Left ventricle myocardium inferior (tissue), 1 donor: Measurements from ENCODE around the gene MEIKIN. TPM values are rescaled to one million over a fixed set of nuclear protein-coding genes. Genes with fewer than 3 reads are reported as not detected.
"Not testable (repeated sequence)": the region's sequence is repeated elsewhere in the genome, so short reads cannot be mapped to it uniquely, and the experiment has no call there.

Experiments used
- DNase-seq: peaks from one replicate; pipeline ENCODE4 v3.0.0-alpha.2; 2020
- H3K27ac ChIP-seq: fragments of 200-600 bp; replicated peaks from 2 replicates; pipeline ENCODE4 v1.8.0; 2021
- H3K27me3 ChIP-seq: fragments of 200-600 bp; 2 replicates; pipeline ENCODE4 v1.8.0; 2021; ENCODE audit warnings: low read depth
- H3K36me3 ChIP-seq: fragments of 200-600 bp; 2 replicates; pipeline ENCODE4 v1.8.0; 2021
- H3K4me1 ChIP-seq: fragments of 200-600 bp; 2 replicates; pipeline ENCODE4 v1.8.0; 2021
- H3K4me3 ChIP-seq: fragments of 200-600 bp; 2 replicates; pipeline ENCODE4 v1.8.0; 2021; ENCODE audit warnings: mild to moderate bottlenecking, moderate library complexity
- H3K9me3 ChIP-seq: fragments of 200-600 bp; replicated peaks from 2 replicates; pipeline ENCODE4 v1.8.0; 2021
- CTCF ChIP-seq: fragments of 200-600 bp; IDR thresholded peaks from 2 replicates; pipeline ENCODE4 v1.8.0; 2021; ENCODE audit warnings: antibody characterized with exemption, mild to moderate bottlenecking, borderline replicate concordance
- intact Hi-C: fragments of 100-400 bp; cut with micrococcal nuclease; formaldehyde crosslinking; loops from one replicate; pipeline ENCODE4 v1.11.0; 2022
- total RNA-seq: library from RNA; stranded (reverse); fragmentation: NEBNext Ultra II Directional; extraction: Animal tissue kit (Norgen Biotek cat#: 25700); gene quantifications from one replicate; pipeline ENCODE4 v1.2.1, GENCODE V29; 2021
- donor health status: DM: no; HTN: yes; CAD: no; lungs with severe emphysema.

Gene MEIKIN
- total RNA-seq, 1 donor from 2014 or later, result not detected

GRCh38 chr5:131786036-131786435 is 159.4 kb downstream of the MEIKIN start:
- TF ChIP-seq CTCF, result no peak
- Histone ChIP-seq H3K4me1 (peaks cover 72% of the 10 kb centered on the region), H3K4me3 (no peak overlapping the region), H3K36me3 (no peaks in the 10 kb centered on the region), H3K9me3 (no peaks in the 10 kb centered on the region), H3K27me3 (no peaks in the 10 kb centered on the region), H3K27ac (peak overlapping the region; percentile 6)
- intact Hi-C loops, result no loop called here
- DNase-seq, result no peak

GRCh38 chr5:131783874-131784273 is 161.6 kb downstream of the MEIKIN start:
- no peak overlapping the region for H3K4me3 ChIP-seq
- no peaks in the 10 kb centered on the region for H3K9me3 ChIP-seq
- H3K36me3 ChIP-seq, result no peaks in the 10 kb centered on the region
- H3K27ac ChIP-seq, result no peak overlapping the region
- intact Hi-C loops, result no loop called here
- no peaks in the 10 kb centered on the region for H3K27me3 ChIP-seq
- no peak for TF ChIP-seq CTCF
- peaks cover 68% of the 10 kb centered on the region for H3K4me1 ChIP-seq
- DNase-seq, result no peak

GRCh38 chr5:131783357-131783756 is 162.1 kb downstream of the MEIKIN start:
- no peak for DNase-seq
- no peaks in the 10 kb centered on the region for H3K36me3 ChIP-seq
- no peaks in the 10 kb centered on the region for H3K27me3 ChIP-seq
- peaks cover 63% of the 10 kb centered on the region for H3K4me1 ChIP-seq
- no peak overlapping the region for H3K27ac ChIP-seq
- no peak overlapping the region for H3K4me3 ChIP-seq
- H3K9me3 ChIP-seq, result no peaks in the 10 kb centered on the region
- intact Hi-C loops, result no loop called here
- no peak for TF ChIP-seq CTCF

- no peak overlapping the region for H3K4me3 ChIP-seq
- no peak for DNase-seq
- intact Hi-C loops, result no loop called here
- H3K27ac ChIP-seq, result no peak overlapping the region
- H3K9me3 ChIP-seq, result no peaks in the 10 kb centered on the region
- H3K36me3 ChIP-seq, result no peaks in the 10 kb centered on the region
- no peaks in the 10 kb centered on the region for H3K27me3 ChIP-seq
- TF ChIP-seq CTCF, result no peak
- H3K4me1 ChIP-seq, result peaks cover 59% of the 10 kb centered on the region
These were observed 162.7 kb downstream of the MEIKIN start for GRCh38 chr5:131782717-131783116.

GRCh38 chr5:131778141-131778540 is 167.3 kb downstream of the MEIKIN start:
- intact Hi-C loops, result not testable (repeated sequence)

GRCh38 chr5:131776450-131776849 is 169.0 kb downstream of the MEIKIN start:
- Histone ChIP-seq H3K9me3 (no peaks in the 10 kb centered on the region), H3K36me3 (no peaks in the 10 kb centered on the region), H3K27ac (no peak overlapping the region), H3K4me3 (no peak overlapping the region), H3K27me3 (no peaks in the 10 kb centered on the region), H3K4me1 (peaks cover 78% of the 10 kb centered on the region)
- DNase-seq, result no peak
- intact Hi-C loops, result no loop called here
- no peak for TF ChIP-seq CTCF

More at GRCh38 chr5:131778141-131778540, 167.3 kb downstream of the MEIKIN start:
- not testable (repeated sequence) for H3K27me3 ChIP-seq, H3K9me3 ChIP-seq, H3K27ac ChIP-seq, H3K36me3 ChIP-seq, H3K4me3 ChIP-seq, DNase-seq
- peaks cover 65% of the 10 kb centered on the region for H3K4me1 ChIP-seq
